CD14-positive monocyte (primary cell): ENCODE results near the gene VCPKMT. TPM values are rescaled to one million over a fixed set of nuclear protein-coding genes. Genes with fewer than 3 reads are reported as not detected.

Experiments used
- DNase-seq, 3 donors: peaks; one replicate each; pipeline ENCODE4 v3.0.0-alpha.2; 2011 to 2022
- H2AFZ ChIP-seq: 2 replicates; pipeline ENCODE4 v1.6.0; 2012; ENCODE audit warnings: mild to moderate bottlenecking, low read depth, low read length, inconsistent platforms; ENCODE audit not compliant: insufficient read depth, poor library complexity, severe bottlenecking
- H3K27ac ChIP-seq, 2 donors: 1 replicate in 1 of 2; 2 replicates in 1 of 2; pipeline ENCODE4 v1.5.1; 2012 to 2013; ENCODE audit warnings: low read length in 2 of 2, control low read depth in 1 of 2, inconsistent platforms in 1 of 2, low read depth in 1 of 2, mild to moderate bottlenecking in 1 of 2
- H3K27me3 ChIP-seq, 2 donors: one replicate each; pipeline versions ENCODE4 v1.6.0 to v1.6.1; 2011 to 2013; ENCODE audit warnings: low read length in 2 of 2; ENCODE audit not compliant: control insufficient read depth in 2 of 2, insufficient read depth in 2 of 2
- H3K36me3 ChIP-seq, 2 donors: replicated peaks in 1 of 2; 1 replicate in 1 of 2; 2 replicates in 1 of 2; pipeline versions ENCODE4 v1.5.1 to v1.6.1; 2012 to 2013; ENCODE audit warnings: low read length in 2 of 2, control low read depth in 1 of 2, inconsistent platforms in 1 of 2, mild to moderate bottlenecking in 1 of 2; ENCODE audit not compliant: insufficient read depth in 2 of 2, control insufficient read depth in 1 of 2
- H3K4me1 ChIP-seq, 2 donors: 1 replicate in 1 of 2; 2 replicates in 1 of 2; pipeline versions ENCODE4 v1.5.1 to v1.6.1; 2012 to 2013; ENCODE audit warnings: low read length in 2 of 2, control low read depth in 1 of 2, inconsistent platforms in 1 of 2, mild to moderate bottlenecking in 1 of 2, moderate library complexity in 1 of 2; ENCODE audit not compliant: insufficient read depth in 2 of 2, control insufficient read depth in 1 of 2
- H3K4me2 ChIP-seq: replicated peaks from 2 replicates; pipeline ENCODE3; 2012; ENCODE audit warnings: low read length, moderate library complexity, mild to moderate bottlenecking; ENCODE audit not compliant: poor library complexity, severe bottlenecking; ENCODE audit errors: extremely low read depth
- H3K4me3 ChIP-seq, 3 experiments: fragments of 200-600 bp in 1 of 3; sonication (generic) in 1 of 3; replicated peaks in 1 of 3; 1 replicate in 2 of 3; 2 replicates in 1 of 3; pipeline ENCODE4 v1.5.1; 2011 to 2013; ENCODE audit warnings: low read length in 3 of 3, mild to moderate bottlenecking in 3 of 3, control low read depth in 2 of 3, low read depth in 2 of 3, inconsistent platforms in 1 of 3, moderate library complexity in 1 of 3
- H3K79me2 ChIP-seq: 2 replicates; pipeline ENCODE4 v1.6.0; 2012; ENCODE audit warnings: mild to moderate bottlenecking, control low read depth, inconsistent platforms, low read length, moderate library complexity; ENCODE audit not compliant: insufficient read depth
- H3K9ac ChIP-seq: 2 replicates; pipeline ENCODE4 v1.6.0; 2017; ENCODE audit warnings: low read length, mild to moderate bottlenecking; ENCODE audit not compliant: insufficient read depth, poor library complexity, severe bottlenecking
- H3K9me3 ChIP-seq, 2 donors: replicated peaks in 1 of 2; 1 replicate in 1 of 2; 2 replicates in 1 of 2; pipeline versions ENCODE4 v1.5.1 to v1.6.1; 2012 to 2013; ENCODE audit warnings: low read length in 2 of 2, control low read depth in 1 of 2; ENCODE audit not compliant: control insufficient read depth in 1 of 2, insufficient read depth in 1 of 2
- H4K20me1 ChIP-seq: 2 replicates; pipeline ENCODE4 v1.6.0; 2012; ENCODE audit warnings: mild to moderate bottlenecking, low read length, control low read depth, moderate library complexity; ENCODE audit not compliant: insufficient read depth
- H3K27ac Mint-ChIP-seq, 7 donors: one replicate each; pipeline ENCODE4 v1.8.0; 2020; ENCODE audit warnings: mild to moderate bottlenecking in 7 of 7, mixed read lengths in 7 of 7, moderate library complexity in 6 of 7, inconsistent platforms in 2 of 7
- H3K27me3 Mint-ChIP-seq, 3 donors: one replicate each; pipeline ENCODE4 v1.8.0; 2021 to 2022; ENCODE audit warnings: low read depth in 3 of 3, mild to moderate bottlenecking in 3 of 3, mixed read lengths in 3 of 3, moderate library complexity in 3 of 3, inconsistent platforms in 1 of 3
- H3K36me3 Mint-ChIP-seq, 2 donors: one replicate each; pipeline ENCODE4 v1.8.0; 2020; ENCODE audit warnings: mixed read lengths in 2 of 2, inconsistent platforms in 1 of 2, mild to moderate bottlenecking in 1 of 2
- H3K4me1 Mint-ChIP-seq: one replicate; pipeline ENCODE4 v1.8.0; 2020; ENCODE audit warnings: mild to moderate bottlenecking, mixed read lengths
- H3K4me3 Mint-ChIP-seq, 2 donors: one replicate each; pipeline ENCODE4 v1.8.0; 2020; ENCODE audit warnings: mild to moderate bottlenecking in 2 of 2, mixed read lengths in 2 of 2, moderate library complexity in 1 of 2
- H3K9me3 Mint-ChIP-seq, 7 donors: one replicate each; pipeline ENCODE4 v1.8.0; 2020 to 2022; ENCODE audit warnings: mixed read lengths in 7 of 7, mild to moderate bottlenecking in 6 of 7, moderate library complexity in 6 of 7, inconsistent platforms in 2 of 7
- WGBS: methylation state at CpG from one replicate; pipeline ENCODE4 v1.1.5; 2013; ENCODE audit warnings: missing lambda C conversion rate; ENCODE audit not compliant: insufficient coverage; 5-methylcytosine and 5-hydroxymethylcytosine counted together
- intact Hi-C, 2 donors: fragments of 100-400 bp; cut with micrococcal nuclease; formaldehyde crosslinking; loops; one replicate each; pipeline versions ENCODE4 v1.15.0 to v1.15.1; 2023
- polyA plus RNA-seq, 3 donors: library from polyadenylated mRNA; depleted of rRNA in 1 of 3; unstranded in 2 of 3; stranded (reverse) in 1 of 3; fragments of 300-500 nt in 2 of 3; fragments of >200 nt in 1 of 3; fragmentation: Illumina TruSeq in 2 of 3; gene quantifications; 1 replicate in 2 of 3; 2 replicates in 1 of 3; pipeline ENCODE4 v1.2.3, GENCODE V29; 2012 to 2021
- TF ChIP-seq, protein P1 (sequence below): fragments of 200-600 bp; IDR thresholded peaks from one replicate; pipeline ENCODE4 v1.8.0; 2022; ENCODE audit warnings: antibody characterized with exemption, mild to moderate bottlenecking

VCPKMT gene
- polyA plus RNA-seq, 3 donors: 3.4 to 14.2 (median 3.5) TPM

DNA sequence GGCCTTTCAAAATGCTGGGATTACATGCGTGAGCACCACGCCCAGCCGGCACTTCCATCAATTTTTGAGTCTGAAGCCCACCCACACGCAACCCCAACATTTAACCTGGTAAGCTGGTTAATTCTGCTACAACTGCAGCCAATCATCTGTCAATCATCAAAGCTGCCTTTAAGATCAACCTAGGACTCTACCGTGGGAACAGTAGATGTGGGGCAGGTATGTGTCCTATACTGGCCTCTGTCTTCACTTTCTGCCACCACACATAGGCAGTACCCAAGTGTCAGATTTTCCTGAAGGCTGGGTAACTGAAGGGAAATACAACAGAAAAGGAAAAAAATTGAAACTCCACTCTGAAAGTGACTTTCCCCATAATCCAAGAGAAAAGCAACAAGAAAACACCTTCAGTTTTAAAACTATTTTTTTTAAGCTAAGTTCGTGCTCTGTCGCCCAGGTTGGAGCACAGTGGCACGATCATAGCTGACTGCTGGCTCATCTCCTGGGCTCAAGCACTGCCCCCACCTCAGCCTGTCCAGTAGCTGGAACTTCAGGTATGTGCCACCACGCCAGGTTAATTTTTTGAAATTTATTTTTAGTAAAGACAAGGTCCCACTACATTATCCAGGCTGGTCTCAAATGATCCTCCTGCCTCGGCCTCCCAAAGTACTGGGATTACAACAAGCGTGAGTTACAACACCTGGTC is 22.2 kb downstream of the VCPKMT start:
- H3K4me2 ChIP-seq: no peak overlapping the region
- intact Hi-C loops: no loop called here
- Mint-ChIP-seq H3K4me1 (peaks cover 26% of the 10 kb centered on the region), H3K9me3 (no peaks in the 10 kb centered on the region), H3K4me3 (no peak overlapping the region), H3K36me3 (peaks cover 7 to 8% of the 10 kb centered on the region in 2 donors), H3K27ac (peak overlapping the region in 1 of 7 donors; percentile 2), H3K27me3 (peaks cover 0 to 2% (median 1%) of the 10 kb centered on the region in 3 donors)
- H4K20me1 ChIP-seq: no peaks in the 10 kb centered on the region
- no peaks in the 10 kb centered on the region for H3K27me3 ChIP-seq
- H3K9ac ChIP-seq: no peak overlapping the region
- no peaks in the 10 kb centered on the region for H3K79me2 ChIP-seq
- peaks cover 0 to 2% of the 10 kb centered on the region in 2 donors for H3K36me3 ChIP-seq
- 100% methylated on average over 3 of the region's 11 CpGs for WGBS
- peaks cover 23 to 24% of the 10 kb centered on the region in 2 donors for H3K4me1 ChIP-seq
- no peak overlapping the region for H3K27ac ChIP-seq
- no peaks in the 10 kb centered on the region for H3K9me3 ChIP-seq
- DNase-seq: no peak
- H3K4me3 ChIP-seq: no peak overlapping the region
- H2AFZ ChIP-seq: no peak overlapping the region
- TF ChIP-seq, protein P1, sequence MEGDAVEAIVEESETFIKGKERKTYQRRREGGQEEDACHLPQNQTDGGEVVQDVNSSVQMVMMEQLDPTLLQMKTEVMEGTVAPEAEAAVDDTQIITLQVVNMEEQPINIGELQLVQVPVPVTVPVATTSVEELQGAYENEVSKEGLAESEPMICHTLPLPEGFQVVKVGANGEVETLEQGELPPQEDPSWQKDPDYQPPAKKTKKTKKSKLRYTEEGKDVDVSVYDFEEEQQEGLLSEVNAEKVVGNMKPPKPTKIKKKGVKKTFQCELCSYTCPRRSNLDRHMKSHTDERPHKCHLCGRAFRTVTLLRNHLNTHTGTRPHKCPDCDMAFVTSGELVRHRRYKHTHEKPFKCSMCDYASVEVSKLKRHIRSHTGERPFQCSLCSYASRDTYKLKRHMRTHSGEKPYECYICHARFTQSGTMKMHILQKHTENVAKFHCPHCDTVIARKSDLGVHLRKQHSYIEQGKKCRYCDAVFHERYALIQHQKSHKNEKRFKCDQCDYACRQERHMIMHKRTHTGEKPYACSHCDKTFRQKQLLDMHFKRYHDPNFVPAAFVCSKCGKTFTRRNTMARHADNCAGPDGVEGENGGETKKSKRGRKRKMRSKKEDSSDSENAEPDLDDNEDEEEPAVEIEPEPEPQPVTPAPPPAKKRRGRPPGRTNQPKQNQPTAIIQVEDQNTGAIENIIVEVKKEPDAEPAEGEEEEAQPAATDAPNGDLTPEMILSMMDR: no peak

DNA sequence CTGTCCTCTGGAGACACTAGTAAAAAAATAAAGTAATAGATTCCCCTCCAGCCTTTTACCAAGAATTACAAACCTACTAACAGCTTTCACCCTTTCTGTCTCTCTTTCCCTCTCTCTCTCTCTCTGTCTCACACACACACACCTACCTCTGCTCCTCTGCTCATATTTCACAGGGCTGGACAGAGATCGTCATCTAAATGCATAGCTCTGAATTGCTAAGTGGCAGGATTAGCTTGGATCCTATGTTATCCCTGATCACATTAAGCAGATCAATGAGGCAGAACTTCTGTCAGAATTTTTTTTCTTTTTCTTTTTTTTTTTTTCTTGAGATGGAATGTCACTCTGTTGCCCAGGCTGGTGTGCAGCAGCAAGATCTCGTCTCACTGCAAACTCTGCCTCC is 22.9 kb downstream of the VCPKMT start:
- Histone ChIP-seq H3K4me2 (no peak overlapping the region), H2AFZ (no peak overlapping the region), H3K79me2 (no peaks in the 10 kb centered on the region), H3K9me3 (no peaks in the 10 kb centered on the region), H3K27me3 (no peaks in the 10 kb centered on the region), H3K4me1 (peaks cover 23 to 24% of the 10 kb centered on the region in 2 donors), H3K27ac (no peak overlapping the region), H3K4me3 (no peak overlapping the region), H4K20me1 (no peaks in the 10 kb centered on the region), H3K9ac (no peak overlapping the region), H3K36me3 (peaks cover 0 to 9% of the 10 kb centered on the region in 2 donors)
- Mint-ChIP-seq H3K4me1 (peaks cover 26% of the 10 kb centered on the region), H3K9me3 (no peaks in the 10 kb centered on the region), H3K27ac (peak overlapping the region in 1 of 7 donors; percentile 81), H3K36me3 (peaks cover 8 to 10% of the 10 kb centered on the region in 2 donors), H3K27me3 (peaks cover 0 to 2% (median 1%) of the 10 kb centered on the region in 3 donors), H3K4me3 (no peak overlapping the region)
- TF ChIP-seq, protein P1: no peak
- intact Hi-C loops: no loop called here
- WGBS: 100% methylated on average over 1 of the region's 2 CpGs
- no peak for DNase-seq
